ENCODE measurements around the gene CANX.

CANX gene

GRCh38 chr5:179768326-179769085 lies 69.7 kb downstream of the CANX start:
- H3K4me3 Mint-ChIP-seq: no peak overlapping the region
- H3K27me3 Mint-ChIP-seq (ENCODE audit: low read depth): no peaks in the 10 kb centered on the region
- no peak for DNase-seq (ENCODE audit: low spot score)
- no peak overlapping the region for H3K27ac Mint-ChIP-seq
- no peaks in the 10 kb centered on the region for H3K9me3 Mint-ChIP-seq
- peaks cover 8% of the 10 kb centered on the region for H3K4me1 Mint-ChIP-seq (ENCODE audit: low read depth)
- H3K36me3 Mint-ChIP-seq (ENCODE audit: low read depth): peaks cover 56% of the 10 kb centered on the region

- peaks cover 8% of the 10 kb centered on the region for H3K4me1 Mint-ChIP-seq (ENCODE audit: low read depth)
- H3K27me3 Mint-ChIP-seq (ENCODE audit: low read depth): no peaks in the 10 kb centered on the region
- H3K36me3 Mint-ChIP-seq (ENCODE audit: low read depth): peaks cover 60% of the 10 kb centered on the region
- H3K9me3 Mint-ChIP-seq: no peaks in the 10 kb centered on the region
- H3K27ac Mint-ChIP-seq: no peak overlapping the region
- no peak overlapping the region for H3K4me3 Mint-ChIP-seq
- DNase-seq (ENCODE audit: low spot score): no peak
Observed at GRCh38 chr5:179769271-179769670, 70.5 kb downstream of the CANX start.

DNA sequence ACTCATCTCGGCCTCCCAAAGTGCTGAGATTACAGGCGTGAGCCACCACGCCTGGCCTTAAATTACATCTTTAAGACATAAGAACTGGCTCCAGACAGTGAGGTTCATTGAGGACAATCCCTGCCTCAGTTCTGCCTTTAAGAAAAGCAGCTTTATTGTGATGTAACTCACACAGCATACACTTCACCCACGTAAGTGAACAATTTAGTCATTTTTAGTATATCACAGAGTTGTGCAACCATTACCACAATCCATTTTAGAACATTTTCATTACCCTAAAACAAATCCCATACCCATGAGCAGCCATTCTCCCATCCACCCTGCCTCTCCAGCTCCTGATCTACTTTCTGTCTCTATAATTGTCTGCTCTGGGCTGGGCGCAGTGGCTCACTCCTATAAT lies 71.0 kb downstream of the CANX start:
- H3K4me1 Mint-ChIP-seq (ENCODE audit: low read depth): peaks cover 8% of the 10 kb centered on the region

DNA sequence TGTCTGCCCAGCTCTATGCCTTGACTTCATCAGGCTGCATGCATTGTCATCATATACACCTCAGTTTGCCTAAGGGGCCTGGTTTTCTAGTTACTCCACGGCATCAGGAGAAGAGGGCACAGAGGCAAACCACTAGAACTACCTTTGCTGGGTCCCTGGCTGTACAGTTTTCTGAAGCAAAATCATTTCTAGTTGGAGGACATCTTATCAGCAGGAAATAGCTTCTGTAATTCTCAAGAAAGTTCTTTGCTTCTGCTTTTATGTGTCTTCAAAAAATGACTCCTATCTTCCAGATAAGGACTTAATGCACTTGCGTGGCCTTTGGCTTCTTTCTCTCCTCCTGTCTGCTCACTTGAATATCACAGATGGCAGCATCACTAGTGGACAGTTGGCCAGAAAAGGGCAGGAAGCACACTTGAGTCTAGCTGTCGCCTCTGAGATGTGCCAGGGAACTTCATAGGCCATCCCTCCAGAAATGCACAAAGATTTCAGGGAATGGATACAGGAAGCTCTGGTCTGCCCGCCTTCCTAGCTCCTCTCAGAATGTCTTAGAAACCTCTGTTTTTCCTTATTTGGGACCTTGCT lies 72.6 kb downstream of the CANX start:
- Mint-ChIP-seq H3K4me1 (ENCODE audit: low read depth) (peaks cover 4% of the 10 kb centered on the region), H3K36me3 (ENCODE audit: low read depth) (peaks cover 58% of the 10 kb centered on the region), H3K27ac (no peak overlapping the region), H3K27me3 (ENCODE audit: low read depth) (no peaks in the 10 kb centered on the region), H3K4me3 (no peak overlapping the region), H3K9me3 (no peaks in the 10 kb centered on the region)
- no peak for DNase-seq (ENCODE audit: low spot score)

More for the DNA sequence above, 71.0 kb downstream of the CANX start:
- Mint-ChIP-seq H3K4me3 (no peak overlapping the region), H3K36me3 (ENCODE audit: low read depth) (peaks cover 60% of the 10 kb centered on the region), H3K27ac (no peak overlapping the region), H3K9me3 (no peaks in the 10 kb centered on the region), H3K27me3 (ENCODE audit: low read depth) (no peaks in the 10 kb centered on the region)
- DNase-seq (ENCODE audit: low spot score): no peak

- no peak overlapping the region for H3K4me3 Mint-ChIP-seq
- H3K27ac Mint-ChIP-seq: no peak overlapping the region
- H3K36me3 Mint-ChIP-seq (ENCODE audit: low read depth): peaks cover 55% of the 10 kb centered on the region
- H3K4me1 Mint-ChIP-seq (ENCODE audit: low read depth): peaks cover 4% of the 10 kb centered on the region
- no peaks in the 10 kb centered on the region for H3K27me3 Mint-ChIP-seq (ENCODE audit: low read depth)
- no peaks in the 10 kb centered on the region for H3K9me3 Mint-ChIP-seq
- DNase-seq (ENCODE audit: low spot score): no peak
Observed at GRCh38 chr5:179772351-179772750, 73.6 kb downstream of the CANX start.

- no peak overlapping the region for H3K4me3 Mint-ChIP-seq
- no peaks in the 10 kb centered on the region for H3K4me1 Mint-ChIP-seq (ENCODE audit: low read depth)
- no peak overlapping the region for H3K27ac Mint-ChIP-seq
- DNase-seq (ENCODE audit: low spot score): no peak
- H3K9me3 Mint-ChIP-seq: no peaks in the 10 kb centered on the region
- H3K27me3 Mint-ChIP-seq (ENCODE audit: low read depth): no peaks in the 10 kb centered on the region
- H3K36me3 Mint-ChIP-seq (ENCODE audit: low read depth): peaks cover 59% of the 10 kb centered on the region
Observed at GRCh38 chr5:179773686-179774040, 74.9 kb downstream of the CANX start.

GRCh38 chr5:179774442-179774841 lies 75.7 kb downstream of the CANX start:
- Mint-ChIP-seq H3K4me1 (ENCODE audit: low read depth) (no peaks in the 10 kb centered on the region), H3K4me3 (no peak overlapping the region), H3K9me3 (no peaks in the 10 kb centered on the region), H3K27ac (no peak overlapping the region), H3K36me3 (ENCODE audit: low read depth) (peaks cover 55% of the 10 kb centered on the region), H3K27me3 (ENCODE audit: low read depth) (no peaks in the 10 kb centered on the region)
- DNase-seq (ENCODE audit: low spot score): no peak

DNA sequence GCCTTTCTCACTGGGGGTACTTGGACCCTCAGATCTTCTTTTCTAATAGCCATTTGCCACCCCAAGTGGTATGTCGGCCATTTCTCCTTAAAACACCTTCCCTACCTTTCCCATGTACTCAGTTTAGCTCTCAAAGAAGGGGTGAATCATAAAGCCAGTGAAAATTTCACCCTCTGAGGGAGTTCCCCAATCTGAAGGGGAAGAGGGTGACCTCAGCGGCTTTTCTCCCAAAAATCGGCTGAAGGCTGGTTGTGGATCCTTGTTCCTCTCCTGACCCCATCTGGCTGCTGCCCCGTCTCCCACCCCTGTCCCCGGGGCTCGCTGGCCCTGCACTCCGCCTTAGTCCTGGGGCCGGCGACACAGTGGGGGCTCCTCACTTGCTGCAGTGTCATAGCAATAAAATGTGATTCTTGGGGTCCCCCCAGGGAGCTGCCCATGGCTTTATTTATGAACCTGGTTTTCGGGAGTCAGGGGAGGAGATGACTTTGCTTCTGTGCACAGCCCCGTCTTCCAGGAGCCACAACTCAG lies 77.7 kb downstream of the CANX start:
- Mint-ChIP-seq H3K36me3 (ENCODE audit: low read depth) (peaks cover 45% of the 10 kb centered on the region), H3K4me3 (no peak overlapping the region), H3K9me3 (no peaks in the 10 kb centered on the region), H3K27ac (no peak overlapping the region), H3K27me3 (ENCODE audit: low read depth) (no peaks in the 10 kb centered on the region), H3K4me1 (ENCODE audit: low read depth) (no peaks in the 10 kb centered on the region)
- no peak for DNase-seq (ENCODE audit: low spot score)

DNA sequence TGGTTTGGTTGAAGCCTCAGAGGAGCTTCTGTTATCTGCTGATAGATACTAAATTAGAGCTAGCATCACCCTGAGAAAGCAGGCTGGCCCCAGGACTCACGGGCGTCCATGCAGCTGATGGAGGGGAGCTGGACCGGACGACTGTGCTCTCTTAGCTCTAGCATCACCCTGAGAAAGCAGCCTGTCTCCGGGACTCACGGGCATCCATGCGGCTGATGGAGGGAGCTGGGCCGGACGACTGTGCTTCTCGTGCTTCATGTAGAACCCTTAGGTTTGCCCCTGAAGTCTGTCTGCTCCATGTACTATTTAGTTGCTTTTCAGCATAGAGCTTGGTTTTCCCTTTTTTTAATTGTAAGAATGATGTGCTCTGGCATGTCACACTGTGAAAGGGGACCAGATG lies 78.7 kb downstream of the CANX start:
- H3K36me3 Mint-ChIP-seq (ENCODE audit: low read depth): peaks cover 40% of the 10 kb centered on the region

GRCh38 chr5:179777909-179778308 lies 79.1 kb downstream of the CANX start:
- H3K36me3 Mint-ChIP-seq (ENCODE audit: low read depth): peaks cover 38% of the 10 kb centered on the region
- no peaks in the 10 kb centered on the region for H3K27me3 Mint-ChIP-seq (ENCODE audit: low read depth)
- H3K27ac Mint-ChIP-seq: no peak overlapping the region
- DNase-seq (ENCODE audit: low spot score): no peak
- H3K4me1 Mint-ChIP-seq (ENCODE audit: low read depth): no peaks in the 10 kb centered on the region
- H3K9me3 Mint-ChIP-seq: no peaks in the 10 kb centered on the region
- no peak overlapping the region for H3K4me3 Mint-ChIP-seq

More for the DNA sequence above, 78.7 kb downstream of the CANX start:
- H3K27ac Mint-ChIP-seq: no peak overlapping the region
- no peak overlapping the region for H3K4me3 Mint-ChIP-seq
- no peak for DNase-seq (ENCODE audit: low spot score)
- no peaks in the 10 kb centered on the region for H3K4me1 Mint-ChIP-seq (ENCODE audit: low read depth)
- H3K27me3 Mint-ChIP-seq (ENCODE audit: low read depth): no peaks in the 10 kb centered on the region
- no peaks in the 10 kb centered on the region for H3K9me3 Mint-ChIP-seq

GRCh38 chr5:179778591-179778990 lies 79.8 kb downstream of the CANX start:
- peaks cover 31% of the 10 kb centered on the region for H3K36me3 Mint-ChIP-seq (ENCODE audit: low read depth)
- no peak overlapping the region for H3K4me3 Mint-ChIP-seq
- no peaks in the 10 kb centered on the region for H3K4me1 Mint-ChIP-seq (ENCODE audit: low read depth)
- H3K27me3 Mint-ChIP-seq (ENCODE audit: low read depth): no peaks in the 10 kb centered on the region
- DNase-seq (ENCODE audit: low spot score): no peak
- no peaks in the 10 kb centered on the region for H3K9me3 Mint-ChIP-seq
- no peak overlapping the region for H3K27ac Mint-ChIP-seq

DNA sequence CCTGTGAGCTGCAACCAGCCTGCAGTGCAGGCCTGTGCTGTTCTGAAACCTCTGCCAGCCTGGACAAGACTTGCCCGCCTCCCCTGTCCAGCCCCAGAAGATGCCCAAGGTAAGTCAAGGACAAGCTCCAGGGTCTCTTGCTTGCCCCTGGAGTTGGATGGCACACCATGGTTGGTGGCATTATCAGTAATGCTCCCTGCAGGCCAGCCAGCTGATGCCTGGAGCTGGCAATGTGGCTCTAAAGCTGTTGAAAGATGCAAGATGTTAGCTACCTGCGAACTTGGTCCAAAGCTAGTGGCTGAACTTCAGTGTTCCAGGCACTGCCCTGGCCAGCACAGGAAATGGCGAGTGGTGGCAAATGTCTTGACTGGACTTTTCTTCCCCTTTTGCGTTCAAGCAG lies 81.1 kb downstream of the CANX start:
- H3K27me3 Mint-ChIP-seq (ENCODE audit: low read depth): no peaks in the 10 kb centered on the region
- H3K4me3 Mint-ChIP-seq: no peak overlapping the region
- no peaks in the 10 kb centered on the region for H3K9me3 Mint-ChIP-seq
- H3K27ac Mint-ChIP-seq: no peak overlapping the region
- H3K36me3 Mint-ChIP-seq (ENCODE audit: low read depth): peaks cover 29% of the 10 kb centered on the region
- H3K4me1 Mint-ChIP-seq (ENCODE audit: low read depth): no peaks in the 10 kb centered on the region
- DNase-seq (ENCODE audit: low spot score): no peak

DNA sequence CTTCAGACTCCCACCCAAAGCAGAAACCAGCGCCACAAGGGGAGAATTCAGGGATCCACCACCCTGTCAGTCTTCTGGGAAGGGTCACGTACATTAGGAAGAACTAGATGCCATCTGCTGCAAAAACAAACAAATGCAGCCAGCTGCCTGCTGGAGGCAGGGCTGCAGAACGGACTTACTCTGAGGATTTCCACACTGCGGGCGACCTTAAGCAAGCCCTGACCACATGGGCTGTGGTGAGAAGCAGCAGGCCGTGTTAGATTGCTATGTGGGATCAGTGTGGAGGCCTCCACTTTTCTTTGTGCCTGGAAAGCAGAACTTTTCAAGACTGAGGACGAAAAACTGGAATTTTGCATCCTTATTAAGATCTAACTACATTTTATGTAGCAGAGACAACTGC lies 81.6 kb downstream of the CANX start:
- Mint-ChIP-seq H3K27ac (no peak overlapping the region), H3K4me3 (no peak overlapping the region), H3K27me3 (ENCODE audit: low read depth) (no peaks in the 10 kb centered on the region), H3K36me3 (ENCODE audit: low read depth) (peaks cover 29% of the 10 kb centered on the region), H3K4me1 (ENCODE audit: low read depth) (no peaks in the 10 kb centered on the region), H3K9me3 (no peaks in the 10 kb centered on the region)
- DNase-seq (ENCODE audit: low spot score): no peak
